Left ventricle myocardium inferior (tissue), 1 donor: ENCODE results near the gene EPM2AIP1. TPM values are rescaled to one million over a fixed set of nuclear protein-coding genes. Genes with fewer than 3 reads are reported as not detected.

Experiments
- DNase-seq: peaks from one replicate; pipeline ENCODE4 v3.0.0-alpha.2; 2020
- H3K27ac ChIP-seq: fragments of 200-600 bp; replicated peaks from 2 replicates; pipeline ENCODE4 v1.8.0; 2021
- H3K27me3 ChIP-seq: fragments of 200-600 bp; 2 replicates; pipeline ENCODE4 v1.8.0; 2021; ENCODE audit warnings: low read depth
- H3K36me3 ChIP-seq: fragments of 200-600 bp; 2 replicates; pipeline ENCODE4 v1.8.0; 2021
- H3K4me1 ChIP-seq: fragments of 200-600 bp; 2 replicates; pipeline ENCODE4 v1.8.0; 2021
- H3K4me3 ChIP-seq: fragments of 200-600 bp; 2 replicates; pipeline ENCODE4 v1.8.0; 2021; ENCODE audit warnings: mild to moderate bottlenecking, moderate library complexity
- H3K9me3 ChIP-seq: fragments of 200-600 bp; replicated peaks from 2 replicates; pipeline ENCODE4 v1.8.0; 2021
- CTCF ChIP-seq: fragments of 200-600 bp; IDR thresholded peaks from 2 replicates; pipeline ENCODE4 v1.8.0; 2021; ENCODE audit warnings: antibody characterized with exemption, mild to moderate bottlenecking, borderline replicate concordance
- intact Hi-C: fragments of 100-400 bp; cut with micrococcal nuclease; formaldehyde crosslinking; loops from one replicate; pipeline ENCODE4 v1.11.0; 2022
- total RNA-seq: library from RNA; stranded (reverse); fragmentation: NEBNext Ultra II Directional; extraction: Animal tissue kit (Norgen Biotek cat#: 25700); gene quantifications from one replicate; pipeline ENCODE4 v1.2.1, GENCODE V29; 2021
- donor health status: DM: no; HTN: yes; CAD: no; lungs with severe emphysema.

Gene EPM2AIP1
- total RNA-seq, 1 donor from 2014 or later: 25.4 TPM

GRCh38 chr3:36945333-36945980, 47.5 kb downstream of the EPM2AIP1 start:
- DNase-seq: no peak
- Histone ChIP-seq H3K4me1 (peaks cover 20% of the 10 kb centered on the region), H3K9me3 (peaks cover 27% of the 10 kb centered on the region), H3K27ac (no peak overlapping the region), H3K4me3 (peak overlapping the region; percentile 80), H3K36me3 (no peaks in the 10 kb centered on the region), H3K27me3 (no peaks in the 10 kb centered on the region)
- intact Hi-C loops: no loop called here
- no peak for TF ChIP-seq CTCF

DNA sequence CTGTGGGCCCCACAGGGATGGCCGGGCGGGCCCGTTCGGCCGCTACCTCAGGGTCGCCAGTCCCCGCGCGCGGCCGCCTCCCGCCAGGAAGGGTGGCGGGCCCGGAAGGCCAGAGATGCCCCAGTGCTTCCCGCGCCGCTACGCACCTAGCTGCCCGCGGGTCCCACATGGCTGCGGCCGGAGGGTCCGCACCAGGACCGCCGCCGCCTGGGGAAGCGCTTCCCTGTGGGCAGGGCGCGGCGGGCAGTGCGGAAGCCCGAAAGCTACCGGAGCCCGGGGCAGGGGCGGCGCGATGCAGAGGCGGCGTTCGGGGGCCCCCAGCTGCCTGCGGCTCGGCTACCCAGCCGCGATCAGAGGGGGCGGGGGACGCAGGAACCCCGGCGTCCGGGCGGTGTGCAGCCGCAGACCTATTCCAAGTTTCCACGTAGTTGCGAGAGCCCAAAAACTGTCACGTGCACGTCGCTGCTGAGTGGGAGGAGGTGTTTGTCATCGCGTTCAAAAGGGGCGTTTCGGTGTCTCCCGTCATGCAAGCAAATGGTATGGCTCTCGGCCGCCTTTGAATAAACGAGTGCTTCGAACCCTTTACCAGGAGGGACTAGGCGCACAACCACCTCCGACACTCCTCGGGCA, 48.2 kb downstream of the EPM2AIP1 start, which contains the start of gene TRANK1:
Gene TRANK1, minus strand, starts transcription at position 414 of the 630 bp plus-strand sequence. Its CDS starts 245 bp downstream, at position 169.
- DNase-seq: peak; percentile 63
- H3K4me3 ChIP-seq: peak within 1 kb of the TSS; percentile 80
- intact Hi-C loops: no loop called here
- H3K9me3 ChIP-seq: peaks cover 27% of the 10 kb centered on the region
- no peaks in the 10 kb centered on the region for H3K27me3 ChIP-seq
- H3K27ac ChIP-seq: peak within 1 kb of the TSS; percentile 62
- TF ChIP-seq CTCF: no peak
- H3K4me1 ChIP-seq: peaks cover 20% of the 10 kb centered on the region
- H3K36me3 ChIP-seq: no peaks in the 10 kb centered on the region

DNA sequence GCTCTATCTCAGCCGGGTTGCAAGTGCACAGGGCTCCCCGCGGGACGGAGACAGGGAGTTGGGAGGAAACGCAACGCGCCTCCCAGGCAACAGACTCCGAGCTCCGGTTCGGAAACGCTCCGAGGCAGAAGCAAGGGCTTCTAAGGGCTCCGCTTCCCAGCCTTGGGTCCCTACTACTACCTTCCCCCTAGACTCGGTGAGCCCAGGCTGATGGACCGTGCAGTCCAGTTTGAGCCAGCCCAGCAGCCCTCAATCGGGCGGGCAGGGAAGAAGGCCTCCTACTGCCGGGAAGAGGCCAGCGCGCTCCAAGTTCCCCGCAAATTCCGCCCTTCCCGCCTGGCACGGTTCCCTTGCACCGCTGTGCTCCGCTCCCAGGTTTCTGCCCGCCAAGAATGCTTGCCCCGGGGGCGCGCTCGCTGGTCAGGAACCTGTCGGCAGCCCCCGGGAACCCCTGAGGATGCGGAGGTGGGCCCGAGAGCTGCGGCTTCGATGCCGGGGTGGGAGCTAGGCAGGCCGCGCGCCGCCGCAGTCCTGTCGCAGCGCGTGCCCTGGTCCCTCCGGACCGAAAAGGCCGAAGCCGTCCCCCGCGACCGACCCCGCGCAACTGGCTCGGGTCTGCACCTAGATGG, 48.8 kb downstream of the EPM2AIP1 start:
- DNase-seq: peak; percentile 63
- peak; percentile 13 for TF ChIP-seq CTCF
- Histone ChIP-seq H3K27ac (peak overlapping the region; percentile 62), H3K27me3 (no peaks in the 10 kb centered on the region), H3K9me3 (peaks cover 27% of the 10 kb centered on the region), H3K4me3 (peak overlapping the region; percentile 80), H3K36me3 (no peaks in the 10 kb centered on the region), H3K4me1 (peaks cover 20% of the 10 kb centered on the region)
- intact Hi-C loops: no loop called here

DNA sequence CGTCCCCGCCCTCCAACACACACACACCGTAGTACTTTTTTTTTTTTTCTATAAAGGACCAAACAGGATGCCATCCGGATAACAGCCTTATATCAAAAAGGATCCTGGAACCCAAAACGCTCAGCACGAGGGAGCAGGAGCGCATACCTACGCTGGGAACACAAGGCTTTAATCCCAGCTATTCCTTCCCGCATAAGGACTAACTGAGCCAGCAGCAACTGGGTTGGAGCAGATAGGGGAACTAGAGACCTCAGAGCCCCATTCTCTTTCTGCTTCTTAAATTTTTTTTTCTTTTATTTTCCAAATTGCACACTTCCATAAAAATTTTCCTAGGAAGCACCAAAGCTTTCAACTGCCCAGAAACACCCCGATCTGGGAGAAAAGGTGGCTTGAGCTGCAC, 49.3 kb downstream of the EPM2AIP1 start:
- H3K4me3 ChIP-seq: peak overlapping the region; percentile 80
- H3K9me3 ChIP-seq: peaks cover 24% of the 10 kb centered on the region
- no peaks in the 10 kb centered on the region for H3K27me3 ChIP-seq
- peaks cover 20% of the 10 kb centered on the region for H3K4me1 ChIP-seq
- peak overlapping the region; percentile 62 for H3K27ac ChIP-seq
- no peaks in the 10 kb centered on the region for H3K36me3 ChIP-seq
- no peak for DNase-seq
- intact Hi-C loops: no loop called here
- no peak for TF ChIP-seq CTCF

- DNase-seq: no peak
- intact Hi-C loops: no loop called here
- Histone ChIP-seq H3K27ac (no peak overlapping the region), H3K4me3 (no peak overlapping the region), H3K36me3 (no peaks in the 10 kb centered on the region), H3K9me3 (peaks cover 16% of the 10 kb centered on the region), H3K4me1 (peaks cover 20% of the 10 kb centered on the region), H3K27me3 (no peaks in the 10 kb centered on the region)
- no peak for TF ChIP-seq CTCF
Observed at GRCh38 chr3:36942638-36943248, 50.2 kb downstream of the EPM2AIP1 start.
